Measurements from ENCODE around the gene CLHC1. TPM values are rescaled to one million over a fixed set of nuclear protein-coding genes. Genes with fewer than 3 reads are reported as not detected.
A peak's percentile ranks its signal among the peaks of the same experiment; 100 is the strongest.
"Not testable (repeated sequence)": the region's sequence is repeated elsewhere in the genome, so short reads cannot be mapped to it uniquely, and the experiment has no call there.

The CLHC1 gene
- total RNA-seq, 1 donor from 2014 or later, result 20.4 TPM

GRCh38 chr2:55137024-55137958 lies 94.8 kb downstream of the CLHC1 start:
- Histone ChIP-seq H3K4me3 (ENCODE audit: low read length in 3 of 3) (no peak overlapping the region), H3K4me1 (ENCODE audit: control insufficient read depth in 3 of 3, insufficient read depth in 3 of 3, low read length in 3 of 3) (peaks cover 5 to 13% (median 11%) of the 10 kb centered on the region in 3 donors), H3K9me3 (ENCODE audit: control insufficient read depth in 3 of 3, low read length in 3 of 3) (no peaks in the 10 kb centered on the region), H3K27me3 (ENCODE audit: control insufficient read depth in 3 of 3, insufficient read depth in 3 of 3, low read length in 3 of 3) (no peaks in the 10 kb centered on the region), H3K27ac (ENCODE audit: low read depth, low read length) (no peak overlapping the region), H3K9ac (ENCODE audit: low read depth in 1 of 3, low read length in 3 of 3) (no peak overlapping the region), H3K36me3 (ENCODE audit: control insufficient read depth in 3 of 3, insufficient read depth in 3 of 3, low read length in 3 of 3) (no peaks in the 10 kb centered on the region)

GRCh38 chr2:55136138-55136541 lies 96.0 kb downstream of the CLHC1 start:
- H3K27ac ChIP-seq (ENCODE audit: low read depth, low read length), result no peak overlapping the region
- no peak overlapping the region for H3K9ac ChIP-seq (ENCODE audit: low read depth in 1 of 3, low read length in 3 of 3)
- H3K4me3 ChIP-seq (ENCODE audit: low read length in 3 of 3), result no peak overlapping the region
- peaks cover 5 to 13% (median 11%) of the 10 kb centered on the region in 3 donors for H3K4me1 ChIP-seq (ENCODE audit: control insufficient read depth in 3 of 3, insufficient read depth in 3 of 3, low read length in 3 of 3)
- no peaks in the 10 kb centered on the region for H3K36me3 ChIP-seq (ENCODE audit: control insufficient read depth in 3 of 3, insufficient read depth in 3 of 3, low read length in 3 of 3)
- no peaks in the 10 kb centered on the region for H3K9me3 ChIP-seq (ENCODE audit: control insufficient read depth in 3 of 3, low read length in 3 of 3)
- no peaks in the 10 kb centered on the region for H3K27me3 ChIP-seq (ENCODE audit: control insufficient read depth in 3 of 3, insufficient read depth in 3 of 3, low read length in 3 of 3)

GRCh38 chr2:55135491-55135890 lies 96.6 kb downstream of the CLHC1 start:
- H3K9me3 ChIP-seq (ENCODE audit: control insufficient read depth in 3 of 3, low read length in 3 of 3), result no peaks in the 10 kb centered on the region
- no peaks in the 10 kb centered on the region for H3K36me3 ChIP-seq (ENCODE audit: control insufficient read depth in 3 of 3, insufficient read depth in 3 of 3, low read length in 3 of 3)
- no peaks in the 10 kb centered on the region for H3K27me3 ChIP-seq (ENCODE audit: control insufficient read depth in 3 of 3, insufficient read depth in 3 of 3, low read length in 3 of 3)
- no peak overlapping the region for H3K4me3 ChIP-seq (ENCODE audit: low read length in 3 of 3)
- no peak overlapping the region for H3K9ac ChIP-seq (ENCODE audit: low read depth in 1 of 3, low read length in 3 of 3)
- no peak overlapping the region for H3K27ac ChIP-seq (ENCODE audit: low read depth, low read length)
- peaks cover 5 to 13% (median 11%) of the 10 kb centered on the region in 3 donors for H3K4me1 ChIP-seq (ENCODE audit: control insufficient read depth in 3 of 3, insufficient read depth in 3 of 3, low read length in 3 of 3)

- Histone ChIP-seq H3K4me3 (ENCODE audit: low read length in 3 of 3) (peak overlapping the region in 2 of 3 donors; percentile 12 to 70), H3K27me3 (ENCODE audit: control insufficient read depth in 3 of 3, insufficient read depth in 3 of 3, low read length in 3 of 3) (no peaks in the 10 kb centered on the region), H3K9ac (ENCODE audit: low read depth in 1 of 3, low read length in 3 of 3) (no peak overlapping the region), H3K27ac (ENCODE audit: low read depth, low read length) (peak overlapping the region; percentile 64), H3K4me1 (ENCODE audit: control insufficient read depth in 3 of 3, insufficient read depth in 3 of 3, low read length in 3 of 3) (peaks cover 5 to 13% (median 11%) of the 10 kb centered on the region in 3 donors), H3K9me3 (ENCODE audit: control insufficient read depth in 3 of 3, low read length in 3 of 3) (no peaks in the 10 kb centered on the region), H3K36me3 (ENCODE audit: control insufficient read depth in 3 of 3, insufficient read depth in 3 of 3, low read length in 3 of 3) (no peaks in the 10 kb centered on the region)
Measured at GRCh38 chr2:55134316-55134706, 97.8 kb downstream of the CLHC1 start.

- no peaks in the 10 kb centered on the region for H3K27me3 ChIP-seq (ENCODE audit: control insufficient read depth in 3 of 3, insufficient read depth in 3 of 3, low read length in 3 of 3)
- peaks cover 5 to 13% (median 11%) of the 10 kb centered on the region in 3 donors for H3K4me1 ChIP-seq (ENCODE audit: control insufficient read depth in 3 of 3, insufficient read depth in 3 of 3, low read length in 3 of 3)
- H3K27ac ChIP-seq (ENCODE audit: low read depth, low read length), result peak overlapping the region; percentile 64
- peak overlapping the region; percentile 12 to 70 (median 57) for H3K4me3 ChIP-seq (ENCODE audit: low read length in 3 of 3)
- H3K36me3 ChIP-seq (ENCODE audit: control insufficient read depth in 3 of 3, insufficient read depth in 3 of 3, low read length in 3 of 3), result no peaks in the 10 kb centered on the region
- H3K9ac ChIP-seq (ENCODE audit: low read depth in 1 of 3, low read length in 3 of 3), result peak overlapping the region; percentile 15 to 69 (median 68)
- H3K9me3 ChIP-seq (ENCODE audit: control insufficient read depth in 3 of 3, low read length in 3 of 3), result no peaks in the 10 kb centered on the region
Measured at GRCh38 chr2:55133467-55134315, 98.4 kb downstream of the CLHC1 start.

GRCh38 chr2:55130849-55131248 lies 101.2 kb downstream of the CLHC1 start:
- Histone ChIP-seq H3K4me3 (ENCODE audit: low read length in 3 of 3) (no peak overlapping the region), H3K27ac (ENCODE audit: low read depth, low read length) (no peak overlapping the region), H3K4me1 (ENCODE audit: control insufficient read depth in 3 of 3, insufficient read depth in 3 of 3, low read length in 3 of 3) (peaks cover 5 to 7% (median 5%) of the 10 kb centered on the region in 3 donors), H3K27me3 (ENCODE audit: control insufficient read depth in 3 of 3, insufficient read depth in 3 of 3, low read length in 3 of 3) (no peaks in the 10 kb centered on the region), H3K9me3 (ENCODE audit: control insufficient read depth in 3 of 3, low read length in 3 of 3) (no peaks in the 10 kb centered on the region), H3K9ac (ENCODE audit: low read depth in 1 of 3, low read length in 3 of 3) (no peak overlapping the region), H3K36me3 (ENCODE audit: control insufficient read depth in 3 of 3, insufficient read depth in 3 of 3, low read length in 3 of 3) (no peaks in the 10 kb centered on the region)

GRCh38 chr2:55126643-55127042 lies 105.5 kb downstream of the CLHC1 start:
- H3K9me3 ChIP-seq (ENCODE audit: control insufficient read depth in 3 of 3, low read length in 3 of 3), result not testable (repeated sequence)

More at GRCh38 chr2:55126643-55127042, 105.5 kb downstream of the CLHC1 start:
- not testable (repeated sequence) for H3K4me3 ChIP-seq (ENCODE audit: low read length in 3 of 3); H3K4me1 ChIP-seq (ENCODE audit: control insufficient read depth in 3 of 3, insufficient read depth in 3 of 3, low read length in 3 of 3); H3K36me3 ChIP-seq (ENCODE audit: control insufficient read depth in 3 of 3, insufficient read depth in 3 of 3, low read length in 3 of 3); H3K27ac ChIP-seq (ENCODE audit: low read depth, low read length); H3K9ac ChIP-seq (ENCODE audit: low read depth in 1 of 3, low read length in 3 of 3); H3K27me3 ChIP-seq (ENCODE audit: control insufficient read depth in 3 of 3, insufficient read depth in 3 of 3, low read length in 3 of 3)

Other genes starting within 250 kb of the CLHC1 start
- gene RTN4, start 181.8 kb downstream of the CLHC1 start, total RNA-seq, result 414 TPM
- 1,291 TPM for gene RPS27A, start 395 bp upstream of the CLHC1 start, total RNA-seq
- 25.6 TPM for gene MTIF2, start 36.9 kb upstream of the CLHC1 start, total RNA-seq
- 48.5 TPM for gene CCDC88A, start 187.6 kb upstream of the CLHC1 start, total RNA-seq